VCaP (cell line): ENCODE data around the gene WDR41.

ENCODE experiments used
- H3K27ac ChIP-seq: fragments of 450-650 bp; 2 replicates; pipeline ENCODE4 v1.5.1; 2017
- TF ChIP-seq, protein P1 (sequence below): fragments of 450-650 bp; conservative IDR thresholded peaks from 2 replicates; pipeline ENCODE4 v1.5.1; 2017; ENCODE audit warnings: mild to moderate bottlenecking, moderate library complexity

Gene WDR41

DNA sequence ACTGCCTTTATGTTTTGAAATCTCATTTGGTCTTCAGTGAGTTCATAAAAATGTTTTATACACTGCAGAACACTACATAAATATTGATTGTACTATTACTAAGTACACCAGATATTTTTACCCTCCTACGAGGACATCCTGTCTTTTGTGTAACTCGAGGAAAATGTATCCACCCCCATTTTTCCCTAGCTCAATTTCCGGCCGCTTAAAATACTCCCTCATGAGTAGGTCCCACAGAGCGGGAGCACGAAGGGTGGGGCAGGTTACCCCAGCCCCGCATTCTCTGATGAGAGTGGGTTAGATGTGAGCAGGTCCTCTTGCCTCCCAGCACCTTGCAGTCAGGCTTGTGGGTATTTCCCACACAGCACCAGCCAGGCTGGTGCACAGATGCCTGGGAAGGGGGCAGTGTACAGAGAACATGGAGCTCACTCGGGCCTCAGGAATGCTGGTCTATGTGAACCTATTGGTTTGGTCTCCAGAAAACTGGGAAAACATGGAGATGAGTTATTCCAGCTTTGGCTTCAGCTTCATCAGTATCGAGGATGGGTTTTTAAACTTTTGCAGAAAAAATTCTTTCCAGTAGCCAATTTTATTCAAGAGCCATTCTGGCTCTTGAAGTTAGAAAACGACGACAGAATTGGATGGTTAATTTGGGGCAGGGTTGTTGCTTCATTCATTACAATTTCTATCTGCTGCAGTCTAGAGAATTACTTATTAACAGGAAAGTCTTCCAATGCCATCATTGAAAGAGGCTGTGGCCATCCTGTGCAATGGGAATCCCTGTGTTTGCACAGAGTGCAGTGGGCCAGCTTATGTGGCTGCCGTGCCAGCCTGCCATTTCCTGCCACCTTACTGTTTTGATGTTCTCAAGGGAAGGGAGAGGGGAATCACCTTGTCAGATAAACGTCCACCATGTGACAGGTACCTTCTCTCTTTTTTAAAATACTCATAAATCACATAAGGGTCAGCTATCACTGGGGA, 73.2 kb downstream of the WDR41 start:
- TF ChIP-seq, protein P1, sequence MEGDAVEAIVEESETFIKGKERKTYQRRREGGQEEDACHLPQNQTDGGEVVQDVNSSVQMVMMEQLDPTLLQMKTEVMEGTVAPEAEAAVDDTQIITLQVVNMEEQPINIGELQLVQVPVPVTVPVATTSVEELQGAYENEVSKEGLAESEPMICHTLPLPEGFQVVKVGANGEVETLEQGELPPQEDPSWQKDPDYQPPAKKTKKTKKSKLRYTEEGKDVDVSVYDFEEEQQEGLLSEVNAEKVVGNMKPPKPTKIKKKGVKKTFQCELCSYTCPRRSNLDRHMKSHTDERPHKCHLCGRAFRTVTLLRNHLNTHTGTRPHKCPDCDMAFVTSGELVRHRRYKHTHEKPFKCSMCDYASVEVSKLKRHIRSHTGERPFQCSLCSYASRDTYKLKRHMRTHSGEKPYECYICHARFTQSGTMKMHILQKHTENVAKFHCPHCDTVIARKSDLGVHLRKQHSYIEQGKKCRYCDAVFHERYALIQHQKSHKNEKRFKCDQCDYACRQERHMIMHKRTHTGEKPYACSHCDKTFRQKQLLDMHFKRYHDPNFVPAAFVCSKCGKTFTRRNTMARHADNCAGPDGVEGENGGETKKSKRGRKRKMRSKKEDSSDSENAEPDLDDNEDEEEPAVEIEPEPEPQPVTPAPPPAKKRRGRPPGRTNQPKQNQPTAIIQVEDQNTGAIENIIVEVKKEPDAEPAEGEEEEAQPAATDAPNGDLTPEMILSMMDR, result no peak

GRCh38 chr5:77418162-77418561, 74.0 kb downstream of the WDR41 start:
- TF ChIP-seq, protein P1, result no peak
- H3K27ac ChIP-seq, result no peak overlapping the region

More for the DNA sequence above, 73.2 kb downstream of the WDR41 start:
- H3K27ac ChIP-seq, result no peak overlapping the region

GRCh38 chr5:77413049-77413448, 79.1 kb downstream of the WDR41 start:
- H3K27ac ChIP-seq, result no peak overlapping the region
- TF ChIP-seq, protein P1, result no peak

GRCh38 chr5:77409870-77410621, 82.1 kb downstream of the WDR41 start:
- TF ChIP-seq, protein P1, result no peak
- H3K27ac ChIP-seq, result no peak overlapping the region

DNA sequence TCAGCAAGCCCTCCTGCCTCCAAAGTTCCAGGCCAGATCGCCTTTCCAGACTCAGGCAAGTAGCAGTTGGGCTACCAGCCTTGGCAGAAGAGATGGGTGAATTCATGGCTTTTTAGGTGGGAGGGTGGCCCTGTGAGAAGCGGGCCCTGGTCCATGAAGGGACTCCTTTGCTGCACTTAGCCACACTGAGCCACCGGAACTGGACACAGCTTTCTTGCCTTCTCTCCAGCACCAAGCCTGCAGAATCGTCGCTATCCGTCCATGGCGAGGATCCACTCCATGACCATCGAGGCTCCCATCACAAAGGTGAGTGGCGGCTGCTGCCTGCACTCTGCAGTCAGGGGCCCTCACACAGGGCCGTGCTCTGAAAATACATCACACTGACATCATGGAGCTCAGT, 85.0 kb downstream of the WDR41 start:
- TF ChIP-seq, protein P1, result no peak
- H3K27ac ChIP-seq, result no peak overlapping the region

GRCh38 chr5:77402796-77403195, 89.3 kb downstream of the WDR41 start:
- TF ChIP-seq, protein P1, result no peak
- H3K27ac ChIP-seq, result no peak overlapping the region

GRCh38 chr5:77400645-77401044, 91.5 kb downstream of the WDR41 start:
- no peak overlapping the region for H3K27ac ChIP-seq
- TF ChIP-seq, protein P1, result no peak
